Measurements from ENCODE around the gene FLAD1.

The FLAD1 gene

GRCh38 chr1:155023627-155024026 lies 40.5 kb downstream of the FLAD1 start:
- no peak for TF ChIP-seq CTCF (IDR thresholded peaks at IDR 0.05; ENCODE audit: low read length, missing control alignments)
- H3K4me3 ChIP-seq (replicated peaks; ENCODE audit: low read depth, low read length) = no peak overlapping the region
- DNase-seq (ENCODE audit: low read depth) = no peak

GRCh38 chr1:155024315-155024714 lies 41.2 kb downstream of the FLAD1 start:
- H3K4me3 ChIP-seq (replicated peaks; ENCODE audit: low read depth, low read length) = no peak overlapping the region
- no peak for DNase-seq (ENCODE audit: low read depth)
- no peak for TF ChIP-seq CTCF (IDR thresholded peaks at IDR 0.05; ENCODE audit: low read length, missing control alignments)

DNA sequence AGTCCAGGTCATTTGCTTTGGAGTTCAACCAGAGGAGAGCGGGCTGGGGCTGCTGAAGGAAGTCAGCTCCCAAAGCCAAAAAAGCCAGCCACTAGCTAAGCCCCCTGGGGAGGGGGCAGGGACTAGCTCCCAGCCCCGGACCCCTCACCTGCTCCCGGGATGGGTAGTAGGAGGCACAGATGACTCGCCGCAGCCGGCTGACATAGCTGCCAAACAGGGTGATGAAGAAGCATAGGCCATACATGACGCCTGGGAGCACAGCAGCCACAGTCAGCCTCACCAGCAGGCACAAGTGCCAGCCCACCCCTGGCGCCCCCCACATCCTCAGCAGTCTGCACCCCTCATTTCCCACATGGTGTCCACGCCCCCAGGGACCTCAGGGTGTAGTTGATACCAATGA lies 43.0 kb downstream of the FLAD1 start:
- no peak for TF ChIP-seq CTCF (IDR thresholded peaks at IDR 0.05; ENCODE audit: low read length, missing control alignments)
- no peak for DNase-seq (ENCODE audit: low read depth)
- H3K4me3 ChIP-seq (replicated peaks; ENCODE audit: low read depth, low read length) = no peak overlapping the region

DNA sequence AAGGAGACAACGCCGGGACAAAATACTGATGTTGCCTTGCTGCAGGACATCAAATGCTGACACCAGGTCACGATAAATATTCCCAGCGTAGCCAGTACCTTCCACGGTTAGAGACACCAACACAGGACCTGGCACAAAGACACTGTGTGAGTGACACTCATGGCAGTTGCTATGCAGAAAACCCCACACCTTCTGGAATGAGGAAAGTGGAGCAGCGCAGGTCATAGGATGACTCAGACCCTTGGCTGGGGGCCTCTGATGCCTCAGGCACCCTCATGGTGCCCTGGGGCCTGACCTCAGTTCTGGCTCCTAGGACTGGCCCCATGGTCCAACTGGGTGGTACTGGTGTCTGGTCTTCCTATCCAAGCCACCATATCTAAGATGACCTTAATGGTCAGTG lies 43.4 kb downstream of the FLAD1 start:
- H3K4me3 ChIP-seq (replicated peaks; ENCODE audit: low read depth, low read length) = no peak overlapping the region

DNA sequence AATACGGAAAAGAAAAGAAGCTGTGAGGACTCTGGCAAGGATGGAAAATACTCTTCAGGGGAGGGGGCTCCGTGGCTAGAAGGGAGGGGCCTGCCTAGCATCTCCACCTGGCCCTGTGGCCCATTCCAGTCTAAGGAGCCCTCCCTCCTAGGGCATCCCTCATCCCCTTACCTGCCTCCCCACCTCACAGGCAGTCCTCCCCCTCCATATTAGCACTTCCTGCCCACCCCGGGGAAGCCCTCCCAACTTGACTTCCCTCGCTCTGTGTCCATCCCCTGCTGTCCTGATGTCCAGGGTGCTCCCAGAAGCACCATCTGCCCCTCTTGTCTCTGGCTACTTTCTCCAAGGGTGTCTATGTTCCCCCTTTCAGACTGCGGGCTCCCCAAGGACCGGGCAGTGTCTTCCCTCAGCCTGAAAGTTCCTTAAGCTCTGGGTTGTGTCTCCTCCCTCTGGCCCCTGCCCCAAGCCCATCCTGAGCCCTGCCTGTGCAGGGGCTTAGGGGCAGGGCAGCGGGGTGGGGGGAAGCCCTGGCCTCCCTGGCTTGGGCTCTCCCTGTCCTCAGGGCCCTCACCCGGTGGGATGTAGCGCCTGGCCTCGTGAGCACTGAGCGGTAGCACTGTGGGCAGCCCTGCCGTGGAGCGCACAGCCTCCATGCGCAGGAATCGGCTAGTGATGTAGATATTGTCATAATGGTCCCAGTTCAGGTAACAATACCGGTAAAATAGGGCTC lies 46.5 kb downstream of the FLAD1 start:
- TF ChIP-seq CTCF (IDR thresholded peaks at IDR 0.05; ENCODE audit: low read length, missing control alignments) = no peak
- no peak overlapping the region for H3K4me3 ChIP-seq (replicated peaks; ENCODE audit: low read depth, low read length)

More for the DNA sequence above, 43.4 kb downstream of the FLAD1 start:
- no peak for TF ChIP-seq CTCF (IDR thresholded peaks at IDR 0.05; ENCODE audit: low read length, missing control alignments)
- no peak for DNase-seq (ENCODE audit: low read depth)

GRCh38 chr1:155030243-155030795 lies 47.2 kb downstream of the FLAD1 start:
- H3K4me3 ChIP-seq (replicated peaks; ENCODE audit: low read depth, low read length) = no peak overlapping the region
- DNase-seq (ENCODE audit: low read depth) = no peak
- TF ChIP-seq CTCF (IDR thresholded peaks at IDR 0.05; ENCODE audit: low read length, missing control alignments) = no peak

More for the DNA sequence above, 46.5 kb downstream of the FLAD1 start:
- DNase-seq (ENCODE audit: low read depth) = no peak

GRCh38 chr1:155030899-155031298 lies 47.8 kb downstream of the FLAD1 start:
- H3K4me3 ChIP-seq (replicated peaks; ENCODE audit: low read depth, low read length) = no peak overlapping the region
- no peak for DNase-seq (ENCODE audit: low read depth)
- TF ChIP-seq CTCF (IDR thresholded peaks at IDR 0.05; ENCODE audit: low read length, missing control alignments) = no peak

Data from fibroblast of pulmonary artery (primary cell).